Astrocyte of the cerebellum (primary cell): Measurements from ENCODE around the gene GLDC.

ENCODE experiments used
- DNase-seq: peaks from one replicate; pipeline ENCODE4 v3.0.0-alpha.2; 2011; ENCODE audit warnings: low read depth
- H3K4me3 ChIP-seq: 2 replicates; pipeline ENCODE4 v1.5.1; 2011; ENCODE audit warnings: mild to moderate bottlenecking, low read depth, low read length, moderate library complexity
- in situ Hi-C: cut with HindIII; loops from 2 replicates; pipeline ENCODE4 v1.10.0; 2017; ENCODE audit warnings: low sequenced_read_pairs
- TF ChIP-seq, protein P1 (sequence below): IDR thresholded peaks from 2 replicates; pipeline ENCODE4 v1.5.1; 2012; ENCODE audit warnings: low read length, low read depth, moderate library complexity, mild to moderate bottlenecking; ENCODE audit errors: missing control alignments

Gene GLDC

DNA sequence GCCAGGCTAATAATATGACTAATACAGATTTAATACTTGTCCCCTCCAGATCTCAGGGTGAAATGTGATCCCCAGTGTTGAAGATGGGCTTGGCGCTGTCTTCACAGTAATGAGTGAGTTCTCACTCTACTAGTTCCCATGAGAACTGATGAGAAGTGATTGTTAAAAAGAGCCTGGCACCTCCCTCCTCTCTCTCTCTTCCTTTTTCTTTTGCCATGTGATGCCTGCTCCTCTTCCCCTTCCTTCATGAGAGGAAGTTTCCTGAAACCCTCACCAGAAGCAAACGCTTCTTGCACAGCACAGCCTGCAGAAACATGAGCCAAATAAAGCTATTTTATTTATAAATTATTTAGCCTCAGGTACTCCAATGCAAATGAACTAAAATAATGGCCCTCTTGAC lies 55.2 kb downstream of the GLDC start:
- TF ChIP-seq, protein P1, sequence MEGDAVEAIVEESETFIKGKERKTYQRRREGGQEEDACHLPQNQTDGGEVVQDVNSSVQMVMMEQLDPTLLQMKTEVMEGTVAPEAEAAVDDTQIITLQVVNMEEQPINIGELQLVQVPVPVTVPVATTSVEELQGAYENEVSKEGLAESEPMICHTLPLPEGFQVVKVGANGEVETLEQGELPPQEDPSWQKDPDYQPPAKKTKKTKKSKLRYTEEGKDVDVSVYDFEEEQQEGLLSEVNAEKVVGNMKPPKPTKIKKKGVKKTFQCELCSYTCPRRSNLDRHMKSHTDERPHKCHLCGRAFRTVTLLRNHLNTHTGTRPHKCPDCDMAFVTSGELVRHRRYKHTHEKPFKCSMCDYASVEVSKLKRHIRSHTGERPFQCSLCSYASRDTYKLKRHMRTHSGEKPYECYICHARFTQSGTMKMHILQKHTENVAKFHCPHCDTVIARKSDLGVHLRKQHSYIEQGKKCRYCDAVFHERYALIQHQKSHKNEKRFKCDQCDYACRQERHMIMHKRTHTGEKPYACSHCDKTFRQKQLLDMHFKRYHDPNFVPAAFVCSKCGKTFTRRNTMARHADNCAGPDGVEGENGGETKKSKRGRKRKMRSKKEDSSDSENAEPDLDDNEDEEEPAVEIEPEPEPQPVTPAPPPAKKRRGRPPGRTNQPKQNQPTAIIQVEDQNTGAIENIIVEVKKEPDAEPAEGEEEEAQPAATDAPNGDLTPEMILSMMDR: no peak
- DNase-seq: no peak

DNA sequence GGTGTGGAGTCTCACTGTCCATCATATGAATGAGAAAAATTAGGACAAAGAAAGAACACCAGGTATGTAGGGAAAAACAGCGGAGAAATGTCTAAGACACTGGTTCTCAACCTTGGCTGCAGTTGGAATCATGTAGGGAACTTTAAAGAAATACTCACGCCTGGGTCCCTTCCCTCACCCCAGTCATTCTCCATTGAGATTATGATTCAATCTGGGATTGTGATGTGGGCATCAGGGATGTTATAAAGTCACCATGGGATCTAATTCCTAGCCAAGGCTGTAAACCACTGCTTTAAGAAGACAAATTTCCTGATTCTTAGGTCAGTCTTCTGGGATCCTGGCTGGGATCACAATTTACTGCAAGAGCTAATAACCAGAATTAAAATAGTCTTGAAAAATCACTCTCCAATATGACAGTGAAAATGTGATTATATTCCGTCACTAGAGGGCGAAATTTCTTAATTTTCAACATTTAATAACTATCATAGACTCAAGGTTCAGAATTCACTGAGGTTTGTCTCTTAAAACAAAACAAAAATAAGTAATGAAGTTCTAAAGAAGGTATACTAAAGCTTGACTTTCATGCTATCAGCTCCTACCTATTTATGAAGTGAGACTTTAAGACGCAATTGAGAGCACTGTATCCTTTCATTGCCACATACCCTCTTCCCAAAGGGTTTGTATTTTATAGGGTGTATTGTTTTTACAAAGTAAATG lies 60.5 kb downstream of the GLDC start:
- peak; percentile 28 for DNase-seq
- H3K4me3 ChIP-seq: no peak overlapping the region
- TF ChIP-seq, protein P1: no peak
- in situ Hi-C loops: loop anchor here (5.0 kb wide), 1 partner anchor 67 kb away; no protein-coding TSS in a partner anchor

More for the DNA sequence above, 55.2 kb downstream of the GLDC start:
- no peak overlapping the region for H3K4me3 ChIP-seq
- in situ Hi-C loops: no loop called here

DNA sequence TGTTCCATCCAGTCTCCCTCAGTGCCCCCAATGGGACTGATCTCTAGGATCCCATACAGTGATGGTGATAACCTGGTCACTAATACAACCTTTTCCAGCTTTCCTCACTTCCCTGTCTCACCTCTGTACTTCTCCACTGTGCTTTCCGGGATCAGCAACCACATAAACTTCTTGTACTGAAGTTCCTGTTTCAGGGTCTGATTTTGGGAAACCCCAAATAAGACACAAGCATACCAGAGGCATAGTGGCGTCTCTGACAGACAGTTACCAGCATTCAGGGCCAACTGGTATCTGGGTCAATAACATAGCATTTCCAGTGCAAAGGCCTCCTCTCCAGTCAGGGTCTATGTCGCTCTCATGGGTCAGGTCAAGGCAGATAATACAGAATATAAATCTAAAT lies 64.3 kb downstream of the GLDC start:
- in situ Hi-C loops: no loop called here
- TF ChIP-seq, protein P1: no peak
- DNase-seq: no peak
- H3K4me3 ChIP-seq: no peak overlapping the region

DNA sequence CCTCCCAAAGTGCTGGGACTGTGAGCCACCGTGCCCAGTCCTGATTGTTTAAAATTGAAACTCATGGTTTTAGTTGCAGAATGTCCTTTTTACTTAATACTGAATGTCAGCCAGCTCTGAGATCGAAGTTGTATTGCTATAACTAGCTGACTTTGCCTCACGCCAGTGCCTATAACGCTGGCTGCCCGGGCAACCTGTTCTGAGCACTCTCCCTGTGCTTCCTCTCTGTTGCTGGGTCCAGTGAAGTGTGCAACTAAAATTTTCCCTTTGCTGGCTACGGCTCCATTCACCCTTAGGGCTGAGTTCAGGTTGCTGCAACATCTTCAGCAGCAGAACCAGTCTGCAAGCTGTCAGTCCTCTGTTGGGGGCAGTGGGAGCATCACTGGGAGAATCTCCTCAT lies 65.9 kb downstream of the GLDC start:
- in situ Hi-C loops: no loop called here
- H3K4me3 ChIP-seq: no peak overlapping the region
- DNase-seq: no peak
- TF ChIP-seq, protein P1: no peak

DNA sequence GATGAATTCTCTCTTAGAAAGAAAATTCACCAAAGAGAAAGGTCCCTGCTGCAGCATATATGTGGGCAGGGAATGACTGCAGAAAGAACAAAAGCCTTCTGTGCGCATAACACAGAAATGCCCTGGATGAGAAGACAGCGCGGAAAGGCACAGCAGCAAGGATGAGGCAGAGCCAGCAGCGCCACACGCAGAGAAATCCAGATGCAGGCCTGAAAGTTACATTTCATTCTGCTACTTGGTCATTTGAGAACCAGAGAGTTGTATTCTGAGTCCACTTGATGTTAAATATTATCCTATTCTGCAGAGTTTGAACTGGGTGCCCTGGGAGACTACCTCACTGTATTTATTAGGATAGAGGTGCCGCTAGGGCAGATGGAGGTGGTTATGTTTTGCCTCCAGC lies 68.5 kb downstream of the GLDC start:
- H3K4me3 ChIP-seq: no peak overlapping the region
- no peak for DNase-seq
- TF ChIP-seq, protein P1: no peak
- in situ Hi-C loops: no loop called here

DNA sequence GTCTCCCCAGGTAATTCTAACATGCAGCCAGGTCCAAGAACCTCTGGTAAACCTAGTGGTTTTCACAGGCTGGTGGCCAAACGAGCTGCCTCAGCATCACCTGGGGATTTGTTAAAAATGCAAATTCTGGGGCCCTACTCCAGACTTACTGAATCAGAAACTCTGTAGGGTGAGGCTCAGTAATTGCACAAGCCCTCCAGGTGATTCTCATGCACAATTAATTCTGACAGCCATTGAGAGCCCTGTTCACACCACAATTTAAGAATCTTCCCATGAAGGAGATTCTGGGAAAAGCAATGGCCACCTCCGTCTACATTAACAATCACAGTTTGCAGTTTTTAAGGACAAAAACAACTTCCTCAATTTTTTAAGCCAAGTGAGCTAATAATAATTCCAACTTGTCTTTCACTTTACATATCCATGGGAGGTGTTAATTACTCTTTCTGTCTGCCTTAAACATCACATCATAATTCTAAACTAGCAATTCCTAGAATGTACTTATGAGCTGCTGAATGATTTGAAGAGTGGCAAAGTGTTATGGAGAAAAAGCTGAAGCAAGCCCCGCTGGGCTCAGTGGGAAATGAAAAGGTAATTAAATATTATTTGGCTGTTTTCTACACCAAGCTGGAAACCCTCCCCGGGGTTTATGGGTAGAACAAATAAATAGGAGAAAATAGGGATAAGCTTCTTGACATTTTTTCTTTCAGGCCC lies 70.0 kb downstream of the GLDC start:
- in situ Hi-C loops: no loop called here
- no peak for DNase-seq
- TF ChIP-seq, protein P1: no peak
- no peak overlapping the region for H3K4me3 ChIP-seq
